ENCODE results near the gene SEC23IP. TPM values are rescaled to one million over a fixed set of nuclear protein-coding genes. Genes with fewer than 3 reads are reported as not detected.

SEC23IP gene
- total RNA-seq, 1 experiment from 2014 or later, result 132 TPM

GRCh38 chr10:119849031-119849789 lies 43.3 kb upstream of the SEC23IP start:
- BruUV-seq (replicated peaks), result no TSS peak
- Histone ChIP-seq H3K4me3 (ENCODE audit: low read depth in 2 of 2, low read length in 2 of 2) (no peak overlapping the region), H3K27ac (ENCODE audit: low read length) (no peak overlapping the region), H3K27me3 (ENCODE audit: control insufficient read depth, insufficient read depth, low read length) (no peaks in the 10 kb centered on the region), H3K36me3 (ENCODE audit: control insufficient read depth, insufficient read depth, low read length) (peaks cover 56% of the 10 kb centered on the region), H3K4me1 (ENCODE audit: control insufficient read depth, insufficient read depth, low read length) (0 out of 2 replicates have a peak, but pooled peaks cover 3% of the 10 kb centered on the region), H3K9me3 (ENCODE audit: control insufficient read depth, insufficient read depth, low read depth, low read length) (no peaks in the 10 kb centered on the region)
- intact Hi-C loops (cut with micrococcal nuclease; ENCODE audit: unreplicated experiment) (no loop called here), in situ Hi-C loops (cut with HindIII; ENCODE audit: low pct_unique_long_range_greater_than_20kb, low sequenced_read_pairs) (no loop called here)
- CTCF ChIA-PET, result no interaction called here
- TF ChIP-seq TCF7L2 (IDR thresholded peaks at IDR 0.05; ENCODE audit: low read depth, low read length) (no peak), CTCF (IDR thresholded peaks at IDR 0.05) (no peak)
- no peak for DNase-seq (ENCODE audit: low read depth, low spot score)
- POLR2A ChIA-PET, result no interaction called here
- no peak for ATAC-seq

GRCh38 chr10:119849944-119850343 lies 42.6 kb upstream of the SEC23IP start:
- no peaks in the 10 kb centered on the region for H3K27me3 ChIP-seq (ENCODE audit: control insufficient read depth, insufficient read depth, low read length)
- ChIA-PET POLR2A (no interaction called here), CTCF (no interaction called here)
- H3K4me1 ChIP-seq (ENCODE audit: control insufficient read depth, insufficient read depth, low read length), result 0 out of 2 replicates have a peak, but pooled peaks cover 3% of the 10 kb centered on the region
- no peak for TF ChIP-seq POLR2AphosphoS5 (IDR thresholded peaks at IDR 0.05; ENCODE audit: low read depth, low read length)
- no peak for TF ChIP-seq SIN3A (IDR thresholded peaks at IDR 0.05; ENCODE audit: borderline replicate concordance, insufficient read depth, low read depth, low read length)
- no peak for TF ChIP-seq TCF7L2 (IDR thresholded peaks at IDR 0.05; ENCODE audit: low read depth, low read length)
- TF ChIP-seq CTCF (IDR thresholded peaks at IDR 0.05), result no peak
- TF ChIP-seq REST (IDR thresholded peaks at IDR 0.05; ENCODE audit: insufficient read depth in 1 of 2, low read depth in 2 of 2, low read length in 1 of 2), result no peak
- BruUV-seq (replicated peaks), result no TSS peak
- no peak for ATAC-seq
- intact Hi-C loops (cut with micrococcal nuclease; ENCODE audit: unreplicated experiment) (loop anchor here (10.0 kb wide), 1 partner anchor 245 kb away; no protein-coding TSS in a partner anchor), in situ Hi-C loops (cut with HindIII; ENCODE audit: low pct_unique_long_range_greater_than_20kb, low sequenced_read_pairs) (no loop called here)
- H3K27ac ChIP-seq (ENCODE audit: low read length), result no peak overlapping the region
- H3K4me3 ChIP-seq (ENCODE audit: low read depth in 2 of 2, low read length in 2 of 2), result no peak overlapping the region
- peaks cover 53% of the 10 kb centered on the region for H3K36me3 ChIP-seq (ENCODE audit: control insufficient read depth, insufficient read depth, low read length)
- DNase-seq (ENCODE audit: low read depth, low spot score), result no peak
- H3K9me3 ChIP-seq (ENCODE audit: control insufficient read depth, insufficient read depth, low read depth, low read length), result no peaks in the 10 kb centered on the region
